GM13976 (cell line): ENCODE results near the gene ZNF284.

ENCODE experiments used
- DNase-seq: peaks from one replicate; pipeline ENCODE4 v3.0.0; 2012; ENCODE audit warnings: low spot score
- in situ Hi-C: fragments of 300-500 bp; cut with MboI; formaldehyde crosslinking; loops from one replicate; pipeline ENCODE4 v1.12.0; 2022; ENCODE audit warnings: low sequenced_read_pairs, mixed read lengths, inconsistent platforms; ENCODE audit not compliant: unreplicated experiment
- TF ChIP-seq, protein P1 (sequence below): IDR thresholded peaks from 2 replicates; pipeline ENCODE4 v1.5.1; 2012; ENCODE audit warnings: borderline replicate concordance, mild to moderate bottlenecking; ENCODE audit not compliant: insufficient read depth; ENCODE audit errors: extremely low read depth, missing control alignments, control extremely low read depth

ZNF284 gene

DNA sequence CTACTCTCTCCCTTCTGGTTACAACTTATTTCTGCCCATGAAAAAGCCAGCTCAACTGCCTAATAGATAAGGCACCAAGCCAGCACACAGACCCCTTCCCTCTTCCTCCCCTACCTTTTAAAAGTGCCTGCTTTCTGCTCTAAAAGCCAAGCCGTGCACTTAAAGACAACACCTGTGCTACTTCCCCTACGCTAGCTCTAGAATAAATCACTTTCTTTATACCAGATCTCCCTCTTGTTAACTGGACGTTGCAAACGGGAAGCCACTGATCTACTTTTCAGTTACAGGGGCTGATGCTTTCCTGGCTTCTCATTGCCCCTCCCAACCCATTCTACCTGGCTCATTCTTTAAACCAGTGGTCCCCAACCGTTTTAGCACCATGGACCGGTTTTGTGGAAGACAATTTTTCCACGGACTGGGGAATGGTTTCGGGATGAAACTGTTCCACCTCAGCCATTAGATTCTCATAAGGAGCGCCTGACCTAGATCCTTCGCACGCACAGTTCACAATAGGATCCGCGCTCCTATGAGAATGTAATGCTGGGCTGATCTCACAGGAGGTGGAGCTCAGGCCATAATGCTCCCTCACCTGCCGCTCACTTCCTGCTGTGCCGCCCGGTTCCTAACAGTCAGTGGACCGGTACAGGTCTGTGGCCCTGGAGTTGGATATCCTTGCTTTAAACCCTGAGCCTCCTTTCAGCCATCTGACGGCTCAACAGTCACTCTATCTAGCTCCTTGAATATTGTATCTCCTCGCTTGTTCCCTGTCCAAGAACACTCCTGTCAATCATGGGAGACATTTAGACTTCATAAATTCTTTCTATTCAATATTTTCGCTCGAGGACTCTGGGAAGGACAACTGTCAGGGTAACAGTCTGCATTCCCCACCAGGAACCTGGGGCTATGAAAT, 21.0 kb upstream of the ZNF284 start:
- in situ Hi-C loops, result no loop called here
- TF ChIP-seq, protein P1, sequence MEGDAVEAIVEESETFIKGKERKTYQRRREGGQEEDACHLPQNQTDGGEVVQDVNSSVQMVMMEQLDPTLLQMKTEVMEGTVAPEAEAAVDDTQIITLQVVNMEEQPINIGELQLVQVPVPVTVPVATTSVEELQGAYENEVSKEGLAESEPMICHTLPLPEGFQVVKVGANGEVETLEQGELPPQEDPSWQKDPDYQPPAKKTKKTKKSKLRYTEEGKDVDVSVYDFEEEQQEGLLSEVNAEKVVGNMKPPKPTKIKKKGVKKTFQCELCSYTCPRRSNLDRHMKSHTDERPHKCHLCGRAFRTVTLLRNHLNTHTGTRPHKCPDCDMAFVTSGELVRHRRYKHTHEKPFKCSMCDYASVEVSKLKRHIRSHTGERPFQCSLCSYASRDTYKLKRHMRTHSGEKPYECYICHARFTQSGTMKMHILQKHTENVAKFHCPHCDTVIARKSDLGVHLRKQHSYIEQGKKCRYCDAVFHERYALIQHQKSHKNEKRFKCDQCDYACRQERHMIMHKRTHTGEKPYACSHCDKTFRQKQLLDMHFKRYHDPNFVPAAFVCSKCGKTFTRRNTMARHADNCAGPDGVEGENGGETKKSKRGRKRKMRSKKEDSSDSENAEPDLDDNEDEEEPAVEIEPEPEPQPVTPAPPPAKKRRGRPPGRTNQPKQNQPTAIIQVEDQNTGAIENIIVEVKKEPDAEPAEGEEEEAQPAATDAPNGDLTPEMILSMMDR, result no peak
- DNase-seq, result no peak

DNA sequence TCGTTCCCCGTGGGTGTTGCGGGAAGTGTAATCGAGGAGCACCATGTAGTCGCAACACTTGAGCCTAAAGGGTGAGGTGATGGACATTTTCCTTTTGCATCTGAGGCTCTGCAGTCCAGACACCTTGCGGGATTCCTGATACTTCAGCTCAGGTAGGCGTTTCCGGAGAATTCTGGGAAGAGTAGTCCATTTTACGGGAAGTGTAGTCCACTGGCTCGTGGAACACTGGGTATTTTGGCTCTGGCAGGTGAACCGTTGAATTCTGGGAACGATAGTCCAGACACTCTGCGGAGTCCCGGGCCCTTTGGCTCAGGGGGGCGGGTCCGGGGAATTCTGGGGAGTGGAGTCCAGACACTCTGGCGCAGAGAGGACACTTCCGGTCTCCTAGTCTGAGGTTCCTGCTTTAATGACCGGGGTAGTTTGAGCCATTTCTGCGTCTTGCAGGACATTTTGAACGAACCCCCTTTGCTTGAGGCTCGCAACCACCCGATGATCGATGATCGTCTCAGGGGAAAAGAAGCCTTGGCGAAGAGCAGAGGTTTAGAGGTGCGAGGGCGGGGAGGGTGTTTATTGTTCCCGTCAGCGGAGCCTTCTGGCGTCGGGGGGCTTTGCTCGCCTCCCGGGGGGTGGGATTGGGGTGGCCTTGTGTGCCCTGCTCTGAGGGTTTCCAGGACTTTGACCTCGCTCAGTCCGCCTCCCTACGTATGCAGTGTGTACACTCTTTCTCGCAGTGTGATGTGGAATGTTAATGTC, 20.1 kb upstream of the ZNF284 start, which contains the start of gene ZNF223:
TSS of gene ZNF223 (plus strand) at position 387 of the 753 bp plus-strand sequence. CDS start 3,141 bp downstream, outside the sequence.
- in situ Hi-C loops, result no loop called here
- TF ChIP-seq, protein P1, result no peak
- DNase-seq, result peak; percentile 79

DNA sequence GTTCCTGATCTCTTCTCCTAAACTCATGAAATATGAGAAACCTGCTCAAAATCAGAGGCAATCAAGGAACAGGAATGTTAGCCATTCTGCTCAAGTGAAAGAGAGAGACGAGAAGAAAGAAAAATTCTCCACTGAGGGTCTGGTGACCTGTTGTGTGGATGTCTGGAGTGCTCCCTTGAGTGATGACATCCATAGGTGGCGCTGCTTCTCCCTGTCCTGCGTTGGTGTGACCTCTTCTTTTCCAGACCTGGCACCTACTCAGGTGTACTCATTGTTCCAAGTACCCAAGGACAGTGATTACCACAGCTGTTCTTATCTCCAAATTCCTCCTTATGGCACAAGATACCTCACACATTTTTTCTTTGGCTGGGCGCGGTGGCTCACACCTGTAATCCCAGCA, 16.1 kb upstream of the ZNF284 start:
- in situ Hi-C loops, result no loop called here
- no peak for DNase-seq
- TF ChIP-seq, protein P1, result no peak

DNA sequence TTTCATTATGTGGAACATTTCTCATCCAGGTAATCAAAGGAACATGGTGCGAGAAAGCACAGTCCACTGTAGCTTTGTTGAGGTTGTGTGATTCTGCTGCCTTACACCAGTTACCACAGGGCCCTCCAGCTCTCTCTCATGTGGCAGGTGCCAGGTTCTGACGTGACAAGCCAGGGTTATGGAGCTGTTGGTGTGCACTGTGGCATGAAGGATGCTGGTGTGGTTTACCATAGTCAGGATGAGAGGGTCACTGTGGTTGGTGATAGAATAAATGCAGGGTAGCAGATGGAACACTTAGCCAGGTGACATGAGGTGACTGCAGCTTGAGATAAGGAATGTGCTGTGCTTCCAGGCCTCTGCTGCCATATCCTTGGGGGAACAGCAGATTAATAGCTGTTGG, 12.7 kb upstream of the ZNF284 start:
- TF ChIP-seq, protein P1, result no peak
- no peak for DNase-seq
- in situ Hi-C loops, result no loop called here

DNA sequence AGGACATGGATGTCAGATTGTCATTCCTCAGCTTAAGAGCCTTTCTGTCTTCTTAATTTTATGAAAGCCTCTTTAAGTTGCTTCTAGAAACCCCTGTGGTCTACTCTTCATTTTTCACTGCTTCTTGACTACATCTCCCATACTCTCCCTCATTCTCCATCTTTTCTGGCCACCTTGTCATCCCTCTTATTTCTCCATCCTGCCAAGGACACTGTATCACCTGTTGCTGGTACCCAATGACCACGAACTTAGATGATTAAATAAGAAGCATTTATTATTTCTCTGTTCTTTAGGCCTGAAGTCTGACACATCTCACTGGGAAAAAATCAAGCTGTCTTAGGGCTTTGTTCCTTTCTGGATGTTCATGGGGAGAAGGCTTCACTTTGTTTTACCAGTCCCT, 10.9 kb upstream of the ZNF284 start:
- no peak for DNase-seq
- in situ Hi-C loops, result no loop called here
- TF ChIP-seq, protein P1, result no peak

DNA sequence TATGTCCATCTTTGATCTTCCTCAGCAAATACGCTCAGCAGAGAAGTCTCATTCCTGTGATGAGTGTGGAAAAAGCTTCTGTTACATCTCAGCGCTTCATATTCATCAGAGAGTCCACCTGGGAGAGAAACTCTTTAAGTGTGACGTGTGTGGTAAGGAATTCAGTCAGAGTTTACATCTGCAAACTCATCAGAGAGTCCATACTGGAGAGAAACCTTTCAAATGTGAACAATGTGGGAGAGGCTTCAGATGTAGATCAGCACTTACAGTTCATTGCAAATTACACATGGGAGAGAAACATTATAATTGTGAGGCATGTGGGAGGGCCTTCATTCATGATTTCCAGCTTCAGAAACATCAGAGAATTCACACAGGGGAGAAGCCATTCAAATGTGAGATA, 5.7 kb upstream of the ZNF284 start:
- in situ Hi-C loops, result no loop called here
- TF ChIP-seq, protein P1, result no peak
- no peak for DNase-seq
